DOHH2 (cell line): ENCODE data around the gene SART3.

Experiments used
- EZH2phosphoT487 ChIP-seq: fragments of 200-600 bp; sonication (generic); IDR thresholded peaks from 2 replicates; pipeline ENCODE4 v1.6.1; 2017; ENCODE audit warnings: borderline replicate concordance, mild to moderate bottlenecking, antibody characterized with exemption, low read length, moderate library complexity, mixed read lengths
- TF ChIP-seq, protein P1 (sequence below): fragments of 200-600 bp; sonication (generic); IDR thresholded peaks from one replicate; pipeline ENCODE4 v1.5.1; 2014; ENCODE audit warnings: antibody characterized with exemption, mild to moderate bottlenecking, low read depth, low read length; ENCODE audit not compliant: poor library complexity, severe bottlenecking

GRCh38 chr12:108605690-108606406, 44.9 kb upstream of the SART3 start:
- TF ChIP-seq, protein P1, sequence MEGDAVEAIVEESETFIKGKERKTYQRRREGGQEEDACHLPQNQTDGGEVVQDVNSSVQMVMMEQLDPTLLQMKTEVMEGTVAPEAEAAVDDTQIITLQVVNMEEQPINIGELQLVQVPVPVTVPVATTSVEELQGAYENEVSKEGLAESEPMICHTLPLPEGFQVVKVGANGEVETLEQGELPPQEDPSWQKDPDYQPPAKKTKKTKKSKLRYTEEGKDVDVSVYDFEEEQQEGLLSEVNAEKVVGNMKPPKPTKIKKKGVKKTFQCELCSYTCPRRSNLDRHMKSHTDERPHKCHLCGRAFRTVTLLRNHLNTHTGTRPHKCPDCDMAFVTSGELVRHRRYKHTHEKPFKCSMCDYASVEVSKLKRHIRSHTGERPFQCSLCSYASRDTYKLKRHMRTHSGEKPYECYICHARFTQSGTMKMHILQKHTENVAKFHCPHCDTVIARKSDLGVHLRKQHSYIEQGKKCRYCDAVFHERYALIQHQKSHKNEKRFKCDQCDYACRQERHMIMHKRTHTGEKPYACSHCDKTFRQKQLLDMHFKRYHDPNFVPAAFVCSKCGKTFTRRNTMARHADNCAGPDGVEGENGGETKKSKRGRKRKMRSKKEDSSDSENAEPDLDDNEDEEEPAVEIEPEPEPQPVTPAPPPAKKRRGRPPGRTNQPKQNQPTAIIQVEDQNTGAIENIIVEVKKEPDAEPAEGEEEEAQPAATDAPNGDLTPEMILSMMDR, result no peak
- TF ChIP-seq EZH2phosphoT487, result no peak
